Fibroblast of villous mesenchyme (primary cell): Measurements from ENCODE around the gene CCNA2. TPM values are rescaled to one million over a fixed set of nuclear protein-coding genes. Genes with fewer than 3 reads are reported as not detected.
A peak's percentile ranks its signal among the peaks of the same experiment; 100 is the strongest.

Experiments
- DNase-seq: peaks from one replicate; pipeline ENCODE4 v3.0.0-alpha.2; 2010; ENCODE audit warnings: low read depth
- H3K4me3 ChIP-seq: 2 replicates; pipeline ENCODE4 v1.5.1; 2011; ENCODE audit warnings: low read depth, mild to moderate bottlenecking, low read length
- total RNA-seq: library from RNA; depleted of rRNA; stranded (reverse); fragments of >200 nt; gene quantifications from 2 replicates; pipeline ENCODE4 v1.2.3, GENCODE V29; 2012
- TF ChIP-seq, protein P1 (sequence below): IDR thresholded peaks from 2 replicates; pipeline ENCODE4 v1.5.1; 2012; ENCODE audit warnings: low read depth, mild to moderate bottlenecking, low read length; ENCODE audit not compliant: insufficient read depth

Gene CCNA2
- total RNA-seq, 1 donor, result 54.0 TPM

DNA sequence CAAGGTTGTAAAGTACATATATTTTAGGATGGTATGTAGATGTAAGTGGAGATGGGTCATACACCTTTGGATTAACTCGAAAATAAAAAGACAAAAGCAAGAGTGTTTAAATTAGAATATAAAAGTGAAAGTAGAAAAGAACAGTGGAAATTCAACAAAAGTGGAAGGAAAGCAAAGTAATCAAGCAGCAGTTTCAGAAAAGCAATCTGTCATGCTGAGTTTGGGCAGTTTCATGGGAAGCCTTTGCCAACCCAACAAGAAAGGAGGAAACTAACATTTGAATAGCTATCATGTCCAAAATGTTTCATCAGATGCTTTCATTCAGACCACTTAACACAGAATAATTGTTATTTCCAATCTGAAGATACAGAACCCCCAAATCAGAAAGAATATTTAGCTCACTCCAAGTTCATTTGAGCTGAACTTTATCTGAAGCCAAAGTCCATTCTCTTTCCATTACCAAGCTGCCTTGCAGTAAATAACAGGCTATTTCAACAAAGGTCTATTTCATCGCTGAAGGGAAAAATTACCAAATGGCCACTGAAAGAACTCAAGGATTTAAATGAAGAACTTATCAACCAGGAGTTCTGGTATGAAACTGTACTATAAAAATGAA is 24.4 kb downstream of the CCNA2 start:
- TF ChIP-seq, protein P1, sequence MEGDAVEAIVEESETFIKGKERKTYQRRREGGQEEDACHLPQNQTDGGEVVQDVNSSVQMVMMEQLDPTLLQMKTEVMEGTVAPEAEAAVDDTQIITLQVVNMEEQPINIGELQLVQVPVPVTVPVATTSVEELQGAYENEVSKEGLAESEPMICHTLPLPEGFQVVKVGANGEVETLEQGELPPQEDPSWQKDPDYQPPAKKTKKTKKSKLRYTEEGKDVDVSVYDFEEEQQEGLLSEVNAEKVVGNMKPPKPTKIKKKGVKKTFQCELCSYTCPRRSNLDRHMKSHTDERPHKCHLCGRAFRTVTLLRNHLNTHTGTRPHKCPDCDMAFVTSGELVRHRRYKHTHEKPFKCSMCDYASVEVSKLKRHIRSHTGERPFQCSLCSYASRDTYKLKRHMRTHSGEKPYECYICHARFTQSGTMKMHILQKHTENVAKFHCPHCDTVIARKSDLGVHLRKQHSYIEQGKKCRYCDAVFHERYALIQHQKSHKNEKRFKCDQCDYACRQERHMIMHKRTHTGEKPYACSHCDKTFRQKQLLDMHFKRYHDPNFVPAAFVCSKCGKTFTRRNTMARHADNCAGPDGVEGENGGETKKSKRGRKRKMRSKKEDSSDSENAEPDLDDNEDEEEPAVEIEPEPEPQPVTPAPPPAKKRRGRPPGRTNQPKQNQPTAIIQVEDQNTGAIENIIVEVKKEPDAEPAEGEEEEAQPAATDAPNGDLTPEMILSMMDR, result no peak
- DNase-seq, result no peak
- no peak overlapping the region for H3K4me3 ChIP-seq

GRCh38 chr4:121796283-121796682 is 27.4 kb downstream of the CCNA2 start:
- DNase-seq, result no peak
- TF ChIP-seq, protein P1, result no peak

GRCh38 chr4:121794505-121795188 is 29.0 kb downstream of the CCNA2 start:
- TF ChIP-seq, protein P1, result no peak
- no peak for DNase-seq
- H3K4me3 ChIP-seq, result no peak overlapping the region

More at GRCh38 chr4:121796283-121796682, 27.4 kb downstream of the CCNA2 start:
- no peak overlapping the region for H3K4me3 ChIP-seq

DNA sequence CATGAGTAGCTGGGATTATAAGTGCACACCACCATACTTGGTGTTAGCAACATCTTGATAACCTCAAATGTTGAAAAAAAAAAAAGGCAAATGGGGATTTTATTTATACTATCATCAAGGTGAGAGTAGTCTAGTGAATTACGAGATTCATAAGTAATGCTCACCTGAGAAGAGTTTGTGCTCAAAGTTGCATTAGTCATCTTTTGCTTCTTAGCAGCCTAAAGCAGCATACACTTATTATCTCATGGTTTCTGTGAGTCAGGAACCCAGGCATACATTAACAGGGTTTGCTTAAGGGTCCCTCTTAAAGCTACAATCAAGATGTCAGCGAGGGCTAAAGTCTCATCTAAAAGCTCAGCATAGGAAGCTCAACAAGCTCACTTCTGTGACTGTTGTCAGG is 30.7 kb downstream of the CCNA2 start:
- TF ChIP-seq, protein P1, result no peak
- H3K4me3 ChIP-seq, result no peak overlapping the region

DNA sequence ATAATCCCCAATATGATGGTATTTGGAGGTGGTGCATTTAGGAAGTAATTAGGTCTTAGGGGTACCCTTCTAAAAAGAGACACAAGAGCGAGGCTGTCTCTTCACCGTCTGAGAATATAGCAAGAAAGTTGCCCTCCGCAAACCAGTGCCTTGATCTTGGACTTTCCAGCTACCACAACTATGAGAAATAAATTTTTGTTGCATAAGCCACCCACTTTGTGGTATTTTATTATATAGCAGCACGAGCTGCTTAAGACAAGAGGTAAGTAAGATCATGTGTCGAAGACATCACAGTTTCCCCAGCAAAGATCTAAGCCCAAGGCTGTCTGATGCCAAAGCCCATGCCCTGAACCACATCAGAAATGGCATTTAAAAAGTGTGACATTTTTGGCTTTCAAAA is 32.2 kb downstream of the CCNA2 start:
- TF ChIP-seq, protein P1, result no peak
- DNase-seq, result peak; percentile 68
- H3K4me3 ChIP-seq, result no peak overlapping the region

More for the DNA sequence above, 30.7 kb downstream of the CCNA2 start:
- no peak for DNase-seq

- DNase-seq, result no peak
- TF ChIP-seq, protein P1, result no peak
These were observed 32.7 kb downstream of the CCNA2 start for GRCh38 chr4:121790976-121791375.

More at GRCh38 chr4:121790976-121791375, 32.7 kb downstream of the CCNA2 start:
- H3K4me3 ChIP-seq, result no peak overlapping the region
